Neural cell (in vitro differentiated cells): ENCODE measurements around the gene SETBP1. TPM values are rescaled to one million over a fixed set of nuclear protein-coding genes. Genes with fewer than 3 reads are reported as not detected.

Source experiments
- H2AFZ ChIP-seq: fragments of 200-600, 300-800 bp; sonication (generic), shearing (Covaris generic); 2 replicates; pipeline ENCODE4 v1.6.0; 2014; ENCODE audit warnings: low read depth, mild to moderate bottlenecking, antibody characterized with exemption, low read length, moderate library complexity
- H3F3A ChIP-seq: fragments of 200-600 bp; shearing (Covaris generic); 2 replicates; pipeline ENCODE4 v1.6.1; 2016; ENCODE audit warnings: mild to moderate bottlenecking, moderate library complexity, mixed read lengths, antibody characterized with exemption, low read length; ENCODE audit not compliant: insufficient read depth, poor library complexity, severe bottlenecking
- H3K27ac ChIP-seq: fragments of 200-600, 300-800 bp; sonication (generic), shearing (Covaris generic); 2 replicates; pipeline ENCODE4 v1.5.1; 2014; ENCODE audit warnings: mild to moderate bottlenecking, low read length, moderate library complexity
- H3K27me3 ChIP-seq: fragments of 300-800, 200-600 bp; sonication (generic), shearing (Covaris generic); 2 replicates; pipeline ENCODE4 v1.6.0; 2014; ENCODE audit warnings: mild to moderate bottlenecking, low read depth, low read length, moderate library complexity; ENCODE audit not compliant: insufficient read depth
- H3K36me3 ChIP-seq: fragments of 300-800, 200-600 bp; sonication (generic), shearing (Covaris generic); 2 replicates; pipeline ENCODE4 v1.5.1; 2014; ENCODE audit warnings: mild to moderate bottlenecking, antibody characterized with exemption, low read length, moderate library complexity; ENCODE audit not compliant: insufficient read depth
- H3K4me2 ChIP-seq: fragments of 300-800, 200-600 bp; sonication (generic), shearing (Covaris generic); 2 replicates; pipeline ENCODE4 v1.6.0; 2014; ENCODE audit warnings: mild to moderate bottlenecking, low read length
- H3K4me3 ChIP-seq: fragments of 300-800, 200-600 bp; sonication (generic), shearing (Covaris generic); 2 replicates; pipeline ENCODE4 v1.5.1; 2014; ENCODE audit warnings: mild to moderate bottlenecking, low read length, moderate library complexity
- H3K79me2 ChIP-seq: fragments of 200-600 bp; shearing (Covaris generic); replicated peaks from 2 replicates; pipeline ENCODE4 v1.6.0; 2014; ENCODE audit warnings: mild to moderate bottlenecking, low read length, moderate library complexity; ENCODE audit not compliant: insufficient read depth
- H3K9ac ChIP-seq: fragments of 300-800, 200-600 bp; sonication (generic), shearing (Covaris generic); 2 replicates; pipeline ENCODE4 v1.6.1; 2016; ENCODE audit warnings: mild to moderate bottlenecking, low read length, mixed read lengths
- H3K9me2 ChIP-seq: fragments of 200-600 bp; shearing (Covaris generic); 2 replicates; pipeline ENCODE4 v1.6.1; 2016; ENCODE audit warnings: mild to moderate bottlenecking, low read length, mixed read lengths; ENCODE audit not compliant: insufficient read depth
- H3K9me3 ChIP-seq: fragments of 200-600, 300-800 bp; sonication (generic), shearing (Covaris generic); 2 replicates; pipeline ENCODE4 v1.6.1; 2016; ENCODE audit warnings: mild to moderate bottlenecking, mixed run types, low read length, moderate library complexity, mixed read lengths
- H4K20me1 ChIP-seq: fragments of 200-600 bp; shearing (Covaris generic); 2 replicates; pipeline ENCODE4 v1.6.1; 2016; ENCODE audit warnings: mild to moderate bottlenecking, mixed run types; ENCODE audit not compliant: insufficient read depth
- CTCF ChIP-seq: fragments of 450-650 bp; IDR thresholded peaks from 2 replicates; pipeline ENCODE4 v1.5.1; 2014; ENCODE audit warnings: antibody characterized with exemption, mild to moderate bottlenecking, moderate library complexity; ENCODE audit not compliant: poor library complexity, severe bottlenecking
- EP300 ChIP-seq: fragments of 450-650 bp; conservative IDR thresholded peaks from 2 replicates; pipeline ENCODE4 v1.6.1; 2014; ENCODE audit warnings: antibody characterized with exemption, mild to moderate bottlenecking, moderate library complexity; ENCODE audit not compliant: poor library complexity, severe bottlenecking
- EZH2 ChIP-seq: fragments of 200-600, 300-800 bp; shearing (Covaris generic), sonication (generic); IDR thresholded peaks from 2 replicates; pipeline ENCODE4 v1.6.1; 2014; ENCODE audit warnings: antibody characterized with exemption, low read length, borderline replicate concordance, mild to moderate bottlenecking; ENCODE audit not compliant: insufficient read depth, poor library complexity, severe bottlenecking
- MXI1 ChIP-seq: fragments of 450-650 bp; conservative IDR thresholded peaks from 2 replicates; pipeline ENCODE4 v1.6.1; 2014; ENCODE audit warnings: antibody characterized with exemption, mild to moderate bottlenecking; ENCODE audit not compliant: poor library complexity, severe bottlenecking
- POLR2AphosphoS5 ChIP-seq: IDR thresholded peaks from 2 replicates; pipeline ENCODE4 v1.6.1; 2012
- RAD21 ChIP-seq: fragments of 450-650 bp; conservative IDR thresholded peaks from 2 replicates; pipeline ENCODE4 v1.6.1; 2014; ENCODE audit warnings: antibody characterized with exemption, mild to moderate bottlenecking, moderate library complexity
- SMC3 ChIP-seq: fragments of 450-650 bp; conservative IDR thresholded peaks from 2 replicates; pipeline ENCODE4 v1.6.1; 2014; ENCODE audit warnings: antibody characterized with exemption, mild to moderate bottlenecking, moderate library complexity; ENCODE audit not compliant: poor library complexity
- TAF1 ChIP-seq: IDR thresholded peaks from 2 replicates; pipeline ENCODE4 v1.6.1; 2012; ENCODE audit warnings: low read depth
- polyA plus RNA-seq: library from polyadenylated mRNA; depleted of rRNA; stranded (reverse); fragments of >200 nt; gene quantifications from 2 replicates; pipeline ENCODE4 v1.2.3, GENCODE V29; 2014
- TF ChIP-seq, protein P1 (sequence below): IDR thresholded peaks from 2 replicates; pipeline ENCODE4 v1.6.1; 2012; ENCODE audit warnings: borderline replicate concordance

SETBP1 gene
- polyA plus RNA-seq, 1 donor from 2014 or later, result 13.7 TPM

DNA sequence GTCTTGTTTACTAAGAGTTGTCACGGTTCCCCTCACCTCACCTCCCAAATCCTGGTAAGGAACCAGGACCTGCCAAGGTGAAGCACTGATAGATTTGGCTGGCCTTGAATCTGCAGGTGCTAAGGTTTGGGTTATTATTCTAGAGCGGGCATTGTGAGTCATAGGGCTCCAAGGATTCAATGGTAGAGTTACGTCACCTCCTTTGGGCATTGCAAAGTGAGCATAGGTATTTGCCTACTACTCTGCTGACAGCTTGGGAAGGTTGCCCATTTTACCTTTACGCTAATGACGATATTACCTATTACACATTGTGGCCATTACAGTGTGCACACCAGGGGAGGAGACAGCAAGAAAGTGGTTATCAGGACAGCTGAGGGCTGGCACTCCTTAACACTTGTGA is 59.3 kb downstream of the SETBP1 start:
- H3K4me2 ChIP-seq, result no peak overlapping the region
- no peak overlapping the region for H3K4me3 ChIP-seq
- H3K79me2 ChIP-seq, result peaks cover 69% of the 10 kb centered on the region
- no peak overlapping the region for H3K9ac ChIP-seq
- H3K27me3 ChIP-seq, result no peaks in the 10 kb centered on the region
- H4K20me1 ChIP-seq, result no peaks in the 10 kb centered on the region
- H3K9me3 ChIP-seq, result no peaks in the 10 kb centered on the region
- H3K9me2 ChIP-seq, result no peaks in the 10 kb centered on the region
- H3K27ac ChIP-seq, result no peak overlapping the region
- H2AFZ ChIP-seq, result no peak overlapping the region
- TF ChIP-seq, protein P1, sequence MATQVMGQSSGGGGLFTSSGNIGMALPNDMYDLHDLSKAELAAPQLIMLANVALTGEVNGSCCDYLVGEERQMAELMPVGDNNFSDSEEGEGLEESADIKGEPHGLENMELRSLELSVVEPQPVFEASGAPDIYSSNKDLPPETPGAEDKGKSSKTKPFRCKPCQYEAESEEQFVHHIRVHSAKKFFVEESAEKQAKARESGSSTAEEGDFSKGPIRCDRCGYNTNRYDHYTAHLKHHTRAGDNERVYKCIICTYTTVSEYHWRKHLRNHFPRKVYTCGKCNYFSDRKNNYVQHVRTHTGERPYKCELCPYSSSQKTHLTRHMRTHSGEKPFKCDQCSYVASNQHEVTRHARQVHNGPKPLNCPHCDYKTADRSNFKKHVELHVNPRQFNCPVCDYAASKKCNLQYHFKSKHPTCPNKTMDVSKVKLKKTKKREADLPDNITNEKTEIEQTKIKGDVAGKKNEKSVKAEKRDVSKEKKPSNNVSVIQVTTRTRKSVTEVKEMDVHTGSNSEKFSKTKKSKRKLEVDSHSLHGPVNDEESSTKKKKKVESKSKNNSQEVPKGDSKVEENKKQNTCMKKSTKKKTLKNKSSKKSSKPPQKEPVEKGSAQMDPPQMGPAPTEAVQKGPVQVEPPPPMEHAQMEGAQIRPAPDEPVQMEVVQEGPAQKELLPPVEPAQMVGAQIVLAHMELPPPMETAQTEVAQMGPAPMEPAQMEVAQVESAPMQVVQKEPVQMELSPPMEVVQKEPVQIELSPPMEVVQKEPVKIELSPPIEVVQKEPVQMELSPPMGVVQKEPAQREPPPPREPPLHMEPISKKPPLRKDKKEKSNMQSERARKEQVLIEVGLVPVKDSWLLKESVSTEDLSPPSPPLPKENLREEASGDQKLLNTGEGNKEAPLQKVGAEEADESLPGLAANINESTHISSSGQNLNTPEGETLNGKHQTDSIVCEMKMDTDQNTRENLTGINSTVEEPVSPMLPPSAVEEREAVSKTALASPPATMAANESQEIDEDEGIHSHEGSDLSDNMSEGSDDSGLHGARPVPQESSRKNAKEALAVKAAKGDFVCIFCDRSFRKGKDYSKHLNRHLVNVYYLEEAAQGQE, result no peak
- no peak for TF ChIP-seq POLR2AphosphoS5
- TF ChIP-seq CTCF, result no peak
- TF ChIP-seq RAD21, result no peak
- no peak for TF ChIP-seq EZH2
- no peak for TF ChIP-seq MXI1
- no peak for TF ChIP-seq TAF1
- no peak for TF ChIP-seq EP300
- no peak for TF ChIP-seq SMC3
- H3F3A ChIP-seq, result no peaks in the 10 kb centered on the region
- peaks cover 11% of the 10 kb centered on the region for H3K36me3 ChIP-seq

- no peaks in the 10 kb centered on the region for H3K9me2 ChIP-seq
- no peak overlapping the region for H3K9ac ChIP-seq
- no peaks in the 10 kb centered on the region for H4K20me1 ChIP-seq
- no peak overlapping the region for H3K27ac ChIP-seq
- no peaks in the 10 kb centered on the region for H3F3A ChIP-seq
- TF ChIP-seq, protein P1, result no peak
- TF ChIP-seq EZH2 (no peak), TAF1 (no peak), CTCF (no peak), MXI1 (no peak), POLR2AphosphoS5 (no peak), EP300 (no peak), RAD21 (no peak), SMC3 (no peak)
- H3K79me2 ChIP-seq, result peaks cover 72% of the 10 kb centered on the region
- H3K9me3 ChIP-seq, result no peaks in the 10 kb centered on the region
- no peak overlapping the region for H2AFZ ChIP-seq
- H3K4me2 ChIP-seq, result no peak overlapping the region
- H3K36me3 ChIP-seq, result peaks cover 11% of the 10 kb centered on the region
- no peaks in the 10 kb centered on the region for H3K27me3 ChIP-seq
- H3K4me3 ChIP-seq, result no peak overlapping the region
Measured at GRCh38 chr18:44741085-44741484, 60.4 kb downstream of the SETBP1 start.
